CD4-positive, alpha-beta T cell treated with Interleukin-17A for 4 hours (primary cell): Measurements from ENCODE around the gene OR2C1.

ENCODE experiments used
- DNase-seq: peaks from one replicate; pipeline ENCODE4 v3.0.0-alpha.2; 2020; ENCODE audit warnings: mixed read lengths

OR2C1 gene

GRCh38 chr16:3400779-3401688, 45.3 kb downstream of the OR2C1 start, which contains the start of the genes ZNF174 and ZSCAN32:
ZNF174 (plus strand) TSS chr16:3401215; CDS start chr16:3402005, 790 bp downstream.
ZSCAN32 (minus strand) TSS chr16:3401004; CDS start chr16:3397557, 3,447 bp downstream.
- DNase-seq, result peak; percentile 98

GRCh38 chr16:3401719-3402397, 46.2 kb downstream of the OR2C1 start:
- DNase-seq, result no peak
